ENCODE results near the gene KRTAP5-7.

The KRTAP5-7 gene

DNA sequence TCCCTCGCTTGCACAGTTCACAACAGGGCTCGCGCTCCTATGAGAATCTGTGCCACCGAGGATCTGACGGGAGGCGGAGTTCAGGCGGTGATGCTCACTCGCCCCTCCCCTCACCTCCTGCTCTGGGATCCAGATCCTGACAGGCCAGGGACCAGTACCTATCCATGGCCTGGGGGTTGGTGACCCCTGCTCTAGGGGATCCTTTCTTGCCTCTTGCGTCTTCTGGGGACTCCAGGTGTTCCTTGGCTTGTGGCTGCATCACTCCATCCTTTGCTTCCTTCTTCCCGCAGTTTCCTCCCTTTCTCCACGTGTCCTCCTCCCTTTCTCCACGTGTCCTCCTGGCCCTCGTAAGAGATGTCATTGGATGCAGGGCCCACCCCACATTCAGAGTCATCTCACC is 30.6 kb upstream of the KRTAP5-7 start:
- no peak for DNase-seq (ENCODE audit: extremely low spot score)
- TF ChIP-seq, protein P1, sequence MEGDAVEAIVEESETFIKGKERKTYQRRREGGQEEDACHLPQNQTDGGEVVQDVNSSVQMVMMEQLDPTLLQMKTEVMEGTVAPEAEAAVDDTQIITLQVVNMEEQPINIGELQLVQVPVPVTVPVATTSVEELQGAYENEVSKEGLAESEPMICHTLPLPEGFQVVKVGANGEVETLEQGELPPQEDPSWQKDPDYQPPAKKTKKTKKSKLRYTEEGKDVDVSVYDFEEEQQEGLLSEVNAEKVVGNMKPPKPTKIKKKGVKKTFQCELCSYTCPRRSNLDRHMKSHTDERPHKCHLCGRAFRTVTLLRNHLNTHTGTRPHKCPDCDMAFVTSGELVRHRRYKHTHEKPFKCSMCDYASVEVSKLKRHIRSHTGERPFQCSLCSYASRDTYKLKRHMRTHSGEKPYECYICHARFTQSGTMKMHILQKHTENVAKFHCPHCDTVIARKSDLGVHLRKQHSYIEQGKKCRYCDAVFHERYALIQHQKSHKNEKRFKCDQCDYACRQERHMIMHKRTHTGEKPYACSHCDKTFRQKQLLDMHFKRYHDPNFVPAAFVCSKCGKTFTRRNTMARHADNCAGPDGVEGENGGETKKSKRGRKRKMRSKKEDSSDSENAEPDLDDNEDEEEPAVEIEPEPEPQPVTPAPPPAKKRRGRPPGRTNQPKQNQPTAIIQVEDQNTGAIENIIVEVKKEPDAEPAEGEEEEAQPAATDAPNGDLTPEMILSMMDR (IDR thresholded peaks at IDR 0.05; ENCODE audit: control extremely low read depth, extremely low read depth, low read depth, missing control alignments), result no peak
- POLR2A ChIA-PET, result no interaction called here
- CTCF ChIA-PET, result no interaction called here

DNA sequence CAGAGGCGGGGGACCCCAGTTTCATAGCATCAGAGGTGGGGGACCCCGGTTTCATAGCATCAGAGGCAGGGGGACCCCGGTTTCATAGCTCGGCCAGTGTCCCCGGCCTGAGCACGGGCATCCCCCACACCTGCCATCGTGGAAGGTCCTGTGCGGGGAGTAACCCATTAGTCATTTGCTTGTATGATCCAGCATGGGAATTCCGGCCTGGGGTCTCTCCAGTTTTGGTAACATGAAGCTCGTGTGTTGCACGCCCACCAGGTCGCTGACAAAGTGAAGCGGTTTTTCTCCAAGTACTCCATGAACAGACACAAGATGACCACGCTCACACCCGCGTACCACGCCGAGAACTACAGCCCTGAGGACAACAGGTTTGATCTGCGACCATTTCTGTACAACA is 29.0 kb upstream of the KRTAP5-7 start:
- DNase-seq (ENCODE audit: extremely low spot score), result no peak
- TF ChIP-seq, protein P1 (IDR thresholded peaks at IDR 0.05; ENCODE audit: control extremely low read depth, extremely low read depth, low read depth, missing control alignments), result no peak
- POLR2A ChIA-PET, result no interaction called here
- CTCF ChIA-PET, result no interaction called here

DNA sequence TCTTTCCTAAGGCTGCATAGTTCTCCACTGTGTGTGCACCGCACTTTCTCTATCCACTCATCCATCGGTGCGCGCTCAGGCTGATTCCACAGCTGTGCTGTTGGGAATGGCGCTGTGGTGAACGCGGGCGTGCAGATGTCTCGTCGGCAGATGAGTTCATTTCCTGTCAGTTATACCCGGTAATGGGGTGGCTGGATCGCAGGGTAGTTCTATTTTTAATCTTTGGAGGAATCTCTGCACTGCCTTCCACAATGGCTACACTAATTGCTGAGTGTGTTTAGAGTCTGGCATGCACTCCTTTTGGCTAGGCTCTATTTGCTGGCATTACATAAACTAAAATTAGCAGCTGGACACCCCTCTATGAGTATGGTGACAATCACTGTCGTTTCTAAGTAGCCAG is 27.9 kb upstream of the KRTAP5-7 start:
- DNase-seq (ENCODE audit: extremely low spot score), result no peak
- POLR2A ChIA-PET, result no interaction called here
- CTCF ChIA-PET, result no interaction called here
- TF ChIP-seq, protein P1 (IDR thresholded peaks at IDR 0.05; ENCODE audit: control extremely low read depth, extremely low read depth, low read depth, missing control alignments), result no peak

- TF ChIP-seq, protein P1 (IDR thresholded peaks at IDR 0.05; ENCODE audit: control extremely low read depth, extremely low read depth, low read depth, missing control alignments), result no peak
- DNase-seq (ENCODE audit: extremely low spot score), result no peak
- ChIA-PET CTCF (no interaction called here), POLR2A (no interaction called here)
Measured at GRCh38 chr11:71499546-71499945, 27.5 kb upstream of the KRTAP5-7 start.

DNA sequence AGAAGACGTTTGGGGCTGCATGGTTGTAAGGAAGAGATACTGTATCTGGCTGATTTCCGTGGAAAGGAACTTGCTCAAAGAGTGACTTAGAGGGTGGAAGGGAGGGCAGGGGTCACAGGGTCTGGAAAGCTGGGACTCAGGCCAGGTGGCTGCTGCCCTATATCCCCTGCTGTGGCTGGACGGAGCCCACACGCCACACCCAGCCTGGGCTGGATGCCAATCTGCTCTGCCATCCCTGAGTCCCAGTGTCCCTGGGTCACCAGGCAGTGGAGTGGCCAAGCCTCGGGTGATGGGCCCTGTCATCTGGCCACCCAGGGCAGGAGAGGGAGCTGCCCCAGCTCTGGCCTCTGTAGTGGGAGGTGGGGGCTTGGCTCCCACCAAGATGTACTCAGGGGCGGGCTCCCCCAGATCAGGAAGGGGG is 26.5 kb upstream of the KRTAP5-7 start:
- ChIA-PET CTCF (no interaction called here), POLR2A (no interaction called here)
- TF ChIP-seq, protein P1 (IDR thresholded peaks at IDR 0.05; ENCODE audit: control extremely low read depth, extremely low read depth, low read depth, missing control alignments), result no peak
- DNase-seq (ENCODE audit: extremely low spot score), result no peak

DNA sequence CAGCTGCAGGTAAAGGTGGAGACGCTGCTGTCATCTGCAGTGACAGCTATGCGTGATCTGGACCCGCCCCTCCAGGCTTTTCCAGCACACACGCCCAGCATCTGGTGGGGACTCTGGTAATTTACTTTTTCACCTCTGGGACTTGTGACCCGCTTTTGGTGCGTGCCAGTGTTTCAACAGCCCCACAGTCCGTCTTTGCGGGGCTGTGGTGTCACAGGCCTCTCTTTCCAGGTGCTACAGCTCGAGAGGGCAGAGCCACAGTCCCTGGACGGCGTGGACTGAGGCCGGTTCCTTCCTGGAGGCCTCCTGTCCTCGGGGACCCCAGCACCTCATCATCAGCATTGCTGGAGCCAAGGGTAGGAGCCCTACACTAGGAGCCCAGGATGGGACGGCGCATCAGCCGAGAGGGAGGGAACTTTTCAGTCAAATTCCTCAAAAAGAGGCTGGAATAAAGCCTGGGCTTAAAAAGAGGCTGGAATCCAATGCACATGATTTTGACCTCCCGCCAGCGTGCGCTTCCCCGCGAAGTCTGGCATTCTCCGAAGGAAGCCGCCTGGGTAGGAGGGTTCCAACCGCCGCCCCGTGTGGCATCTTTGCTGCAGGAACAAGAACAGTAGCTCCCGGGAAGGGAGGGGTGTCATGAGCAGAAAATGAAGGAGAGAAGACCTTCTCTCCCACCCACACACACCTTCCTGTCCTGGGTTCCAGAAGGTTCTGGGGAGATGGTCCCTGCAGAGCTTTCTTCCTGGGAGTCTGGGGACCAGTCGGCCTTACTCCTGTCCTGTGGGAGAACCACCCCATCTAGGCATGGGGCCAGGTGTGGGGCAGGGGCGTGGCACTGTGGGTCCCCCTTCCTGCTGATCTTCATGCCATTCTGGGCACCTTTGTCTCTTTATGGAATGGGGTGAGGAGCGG is 25.7 kb upstream of the KRTAP5-7 start:
- TF ChIP-seq, protein P1 (IDR thresholded peaks at IDR 0.05; ENCODE audit: control extremely low read depth, extremely low read depth, low read depth, missing control alignments), result no peak
- ChIA-PET POLR2A (no interaction called here), CTCF (no interaction called here)
- DNase-seq (ENCODE audit: extremely low spot score), result no peak

Data from GM10248 (cell line).